Activated T-cell treated with anti-CD3 and anti-CD28 coated beads for 4 hours (primary cell): ENCODE results near the gene IMMP2L.

Source experiments
- DNase-seq: peaks from one replicate; pipeline ENCODE4 v3.0.0-alpha.2; 2020

IMMP2L gene

DNA sequence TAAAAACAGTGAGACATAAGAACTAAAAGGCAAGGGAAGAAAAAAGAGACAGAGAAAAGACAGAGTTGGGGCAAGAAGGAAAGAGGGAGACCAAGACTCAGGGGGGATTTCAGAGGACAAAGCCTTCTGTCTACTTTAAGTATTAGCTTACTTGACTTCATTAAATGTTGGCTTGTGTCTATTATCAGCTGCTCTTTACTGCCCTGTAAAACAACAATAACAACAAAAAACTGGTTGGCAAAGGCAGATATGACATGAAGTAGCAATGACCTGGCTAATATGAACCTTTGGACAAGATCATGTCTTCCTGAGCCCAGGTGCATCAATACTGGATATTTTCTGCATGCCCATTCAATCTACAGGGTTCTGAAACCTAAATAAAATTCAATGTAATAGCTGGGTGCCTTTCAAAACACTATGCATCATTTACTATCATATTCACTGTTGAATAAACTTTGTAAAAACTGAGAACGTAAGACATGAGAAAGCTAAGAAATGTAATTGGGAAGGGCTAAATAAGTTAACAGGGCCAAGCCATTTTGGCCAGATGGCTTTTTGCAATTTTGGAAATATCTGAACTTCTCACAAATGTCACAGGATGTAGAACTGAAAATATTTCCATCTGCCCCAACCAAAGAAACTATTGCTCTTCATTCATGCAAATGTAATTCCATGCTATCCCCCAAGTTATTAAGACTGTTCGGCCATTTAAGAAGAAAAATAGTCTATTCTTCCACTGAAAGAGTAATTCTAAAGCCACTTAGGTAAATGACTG lies 422.0 kb downstream of the IMMP2L start:
- no peak for DNase-seq

DNA sequence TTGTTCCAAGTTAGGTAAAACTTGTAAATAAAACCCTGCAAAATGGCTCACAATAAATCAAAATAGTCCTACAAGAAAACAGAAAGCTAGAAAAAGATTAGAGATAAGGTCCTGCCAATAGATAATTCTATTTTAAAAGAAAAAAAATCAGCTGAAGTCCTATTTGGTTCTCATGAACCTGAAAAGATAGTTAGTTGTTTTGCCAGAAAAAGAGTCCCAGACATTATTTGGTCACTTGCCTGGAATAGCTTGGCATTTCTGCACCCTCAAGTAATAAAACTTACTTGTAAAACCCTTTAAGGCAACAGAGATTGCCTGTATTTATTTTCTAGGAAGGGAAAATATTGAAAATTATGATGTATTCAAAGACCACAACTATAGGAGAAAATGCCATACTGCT lies 423.7 kb downstream of the IMMP2L start:
- DNase-seq: no peak

DNA sequence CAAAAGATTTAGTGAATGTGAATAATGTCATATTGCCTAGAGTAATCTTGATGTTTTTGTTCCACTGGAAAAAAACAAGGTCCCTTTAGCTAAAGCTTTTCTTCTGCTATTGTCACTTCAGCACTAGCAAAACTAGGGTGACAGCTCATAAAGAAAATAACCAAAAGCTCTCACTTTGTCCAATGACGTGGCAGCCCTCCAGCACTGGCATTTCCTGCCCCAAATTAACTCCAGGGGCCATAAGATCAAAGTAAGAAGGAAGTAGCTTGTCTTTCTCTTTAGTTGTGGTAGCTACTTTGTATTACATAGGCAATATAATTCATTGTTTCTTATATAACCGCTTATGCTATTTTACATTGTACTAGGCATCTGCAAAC lies 424.1 kb downstream of the IMMP2L start:
- peak; percentile 19 for DNase-seq

DNA sequence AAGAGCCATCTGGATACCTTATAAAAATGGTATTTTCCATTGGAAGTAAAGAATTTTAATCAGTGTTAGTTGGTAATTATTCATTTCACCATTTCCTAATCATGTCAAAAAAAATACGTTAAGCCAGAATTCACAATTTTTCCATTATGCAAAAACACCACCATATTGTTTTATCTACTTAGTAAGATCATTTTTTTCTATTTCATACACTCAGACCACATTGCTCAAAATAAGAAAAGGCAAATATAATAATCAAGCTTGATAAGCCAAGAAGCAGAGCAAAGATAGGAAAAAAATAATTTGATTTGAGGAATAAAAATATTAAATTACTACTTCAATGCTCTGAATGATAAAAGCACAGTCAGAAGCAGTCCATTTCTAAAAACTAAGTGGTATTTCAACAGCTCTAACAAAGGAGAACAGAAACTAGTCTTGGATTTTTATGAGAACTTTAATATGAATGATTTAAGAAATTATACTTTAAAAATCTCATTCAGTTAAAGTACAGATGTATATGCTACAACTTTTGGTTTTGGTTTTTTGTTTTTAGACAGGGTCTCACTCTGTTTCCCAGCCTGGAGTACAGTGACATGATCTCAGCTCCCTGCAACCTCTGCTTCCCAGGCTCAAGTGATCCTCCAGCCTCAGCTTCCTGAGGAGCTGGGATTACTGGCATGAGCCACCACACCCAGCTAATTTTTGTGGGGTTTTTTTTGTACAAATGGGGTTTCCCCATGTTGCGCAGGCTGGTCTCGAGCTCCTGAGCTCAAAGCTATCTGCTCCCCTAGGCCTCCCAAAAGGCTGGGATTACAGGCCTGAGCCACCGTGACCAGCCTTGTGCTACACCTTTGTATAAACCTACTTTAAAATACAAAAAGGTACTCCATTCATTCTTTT lies 424.7 kb downstream of the IMMP2L start:
- DNase-seq: peak; percentile 4

DNA sequence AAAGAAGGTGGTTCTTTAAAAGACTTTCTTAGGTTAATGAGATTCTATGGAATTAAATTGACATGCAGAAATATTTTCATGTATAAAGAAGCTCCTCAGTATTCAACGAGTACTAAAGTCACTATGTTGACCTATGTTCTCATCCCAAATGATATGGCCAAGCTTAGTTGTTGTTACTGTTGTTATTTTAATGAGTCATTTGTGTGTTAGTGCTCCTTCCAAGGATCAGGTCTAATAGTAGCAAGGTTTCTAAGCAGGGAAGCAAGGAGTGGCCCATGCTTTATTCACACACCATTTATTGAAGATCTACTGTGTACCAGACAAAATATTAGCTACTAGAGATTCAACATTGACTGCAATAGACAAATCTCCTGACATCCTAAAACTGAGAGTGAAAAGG lies 429.5 kb downstream of the IMMP2L start:
- no peak for DNase-seq

DNA sequence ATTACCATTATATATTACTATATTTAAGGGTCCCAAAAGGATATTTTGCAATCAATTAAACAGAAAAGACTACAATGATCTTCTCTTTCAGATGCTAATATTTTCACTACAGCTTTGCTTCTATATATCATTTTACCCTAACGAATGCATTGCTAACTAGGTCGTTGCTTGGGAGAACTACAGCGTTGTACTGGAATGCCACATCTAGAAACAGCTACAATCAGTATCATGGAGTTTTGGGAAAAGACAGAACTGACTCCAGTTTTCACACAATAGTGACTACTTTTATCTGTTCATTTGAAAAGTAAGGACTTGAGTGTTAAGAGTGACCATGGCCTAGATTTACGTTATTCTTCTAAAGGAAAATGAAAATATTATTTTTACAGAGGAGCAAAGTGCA lies 432.9 kb downstream of the IMMP2L start:
- no peak for DNase-seq

DNA sequence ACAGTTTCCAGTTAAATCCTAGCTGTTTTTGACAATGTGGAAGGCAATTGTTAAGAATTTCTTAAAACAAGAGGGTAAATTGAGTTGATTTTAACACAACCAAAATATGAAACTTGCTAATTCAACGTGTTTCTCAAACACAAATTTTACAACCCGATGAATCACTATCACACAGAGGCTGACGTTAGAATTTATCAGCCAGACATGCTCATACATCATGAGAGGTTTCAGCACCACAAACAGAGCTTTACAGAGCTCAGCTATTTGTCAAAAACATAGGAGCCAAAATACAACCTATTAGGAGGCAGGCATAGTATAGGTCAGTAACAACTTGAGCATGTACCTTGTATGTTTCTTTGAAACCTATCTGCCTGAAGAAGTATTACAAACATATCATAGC lies 435.3 kb downstream of the IMMP2L start:
- no peak for DNase-seq

DNA sequence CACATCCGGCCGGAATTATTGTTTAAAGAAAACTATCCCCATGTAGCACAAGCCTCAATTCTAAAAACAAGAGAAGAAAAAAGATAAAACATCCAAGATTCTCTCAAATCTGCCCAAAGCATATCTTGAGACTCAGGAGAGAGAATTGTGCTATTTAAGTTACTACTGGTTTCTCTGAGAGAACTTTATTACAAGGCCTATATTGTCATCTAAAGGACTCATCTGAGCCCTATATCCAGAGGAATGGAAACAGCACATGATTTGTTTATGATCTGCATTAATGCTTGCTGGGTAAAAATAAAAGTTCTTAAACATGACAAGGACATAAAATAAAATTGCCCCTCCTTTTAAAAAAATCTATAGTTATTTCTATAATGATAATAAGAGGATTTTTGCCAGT lies 446.3 kb downstream of the IMMP2L start:
- no peak for DNase-seq

DNA sequence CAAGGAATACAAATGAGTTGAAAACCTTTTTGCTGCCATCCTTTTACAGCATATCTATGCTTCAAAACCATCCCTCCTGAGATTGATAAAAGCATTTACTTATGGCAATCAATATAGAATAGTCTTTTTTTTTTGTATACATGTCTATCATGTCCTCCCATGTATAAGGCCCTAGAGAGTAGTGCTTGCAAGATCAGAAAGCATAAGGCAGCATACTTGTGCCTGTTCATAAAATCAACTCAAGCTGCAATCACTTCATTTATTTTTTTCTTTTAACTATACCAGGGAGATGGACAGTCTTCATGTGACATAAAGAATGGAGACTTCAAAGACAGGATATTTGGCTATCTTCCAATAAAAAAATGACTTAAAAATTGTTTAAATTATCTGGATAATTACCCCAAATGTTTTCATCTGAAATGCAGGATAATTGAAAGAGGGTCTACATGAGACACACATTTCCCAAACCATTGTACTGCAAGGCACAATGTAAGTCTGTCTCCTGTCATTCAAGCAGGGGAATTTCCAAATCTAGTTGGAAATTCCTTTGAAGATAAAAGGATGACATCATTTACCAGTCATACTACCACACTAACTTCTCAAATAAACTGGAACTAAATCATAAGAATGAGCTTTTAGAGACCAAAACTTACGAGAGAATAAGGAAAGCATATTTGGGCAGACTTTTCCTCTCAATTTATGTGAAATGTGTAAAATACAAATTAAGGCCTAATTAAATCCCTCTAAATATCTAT lies 448.9 kb downstream of the IMMP2L start:
- no peak for DNase-seq

DNA sequence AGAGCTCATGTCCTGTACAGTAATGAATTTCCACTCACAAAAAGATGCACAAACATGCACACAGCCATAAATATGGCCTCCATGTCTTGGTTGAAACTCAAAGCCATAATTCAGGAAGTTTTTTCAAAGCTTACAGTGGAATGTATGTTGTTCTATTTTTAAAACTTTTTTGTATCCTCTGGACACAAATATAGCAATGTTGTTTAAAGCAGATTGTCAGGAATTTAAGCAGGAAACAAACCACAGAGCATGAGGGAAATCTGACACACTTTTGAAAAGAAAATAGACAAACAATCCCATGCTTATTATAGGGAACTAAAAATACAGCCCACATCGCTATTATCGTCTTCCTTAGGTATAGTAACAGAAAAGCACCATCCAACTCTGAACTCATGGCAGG lies 449.9 kb downstream of the IMMP2L start:
- DNase-seq: no peak

DNA sequence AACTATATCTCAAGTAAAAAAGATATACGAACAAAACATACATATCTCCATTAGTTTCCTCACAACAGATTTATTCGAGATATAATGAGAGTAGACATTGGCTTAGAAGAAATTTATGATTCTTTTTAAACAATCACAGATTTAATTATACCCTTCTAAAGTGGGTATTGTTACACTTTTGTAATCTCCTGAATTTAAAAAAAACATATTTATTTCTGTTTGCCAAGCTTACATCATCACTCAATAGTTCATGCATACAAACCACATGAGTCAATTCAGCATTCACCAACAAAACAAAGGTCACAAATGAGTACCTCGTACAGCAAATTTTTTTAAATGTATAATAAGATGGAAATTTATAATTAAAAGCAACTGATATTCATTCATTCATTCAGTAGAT lies 453.8 kb downstream of the IMMP2L start:
- DNase-seq: no peak

DNA sequence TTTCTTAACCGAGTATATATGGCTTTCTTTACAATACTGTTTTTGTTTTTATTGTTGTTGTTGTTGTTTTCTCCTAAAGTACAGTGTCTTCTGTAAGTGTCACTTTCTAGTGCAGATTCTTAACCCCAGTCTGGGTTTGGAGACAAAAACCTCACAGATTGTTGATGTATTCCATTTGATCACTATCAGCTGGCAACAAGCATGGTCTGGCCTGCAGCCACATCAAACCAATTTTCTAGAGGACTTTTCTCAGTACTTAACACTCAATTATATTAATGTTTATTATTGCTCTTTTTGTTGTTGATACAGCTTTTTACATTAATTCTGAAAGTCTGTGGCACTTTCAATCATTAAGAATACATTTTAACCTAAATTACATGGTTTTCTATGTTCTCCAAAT lies 454.3 kb downstream of the IMMP2L start:
- DNase-seq: no peak

DNA sequence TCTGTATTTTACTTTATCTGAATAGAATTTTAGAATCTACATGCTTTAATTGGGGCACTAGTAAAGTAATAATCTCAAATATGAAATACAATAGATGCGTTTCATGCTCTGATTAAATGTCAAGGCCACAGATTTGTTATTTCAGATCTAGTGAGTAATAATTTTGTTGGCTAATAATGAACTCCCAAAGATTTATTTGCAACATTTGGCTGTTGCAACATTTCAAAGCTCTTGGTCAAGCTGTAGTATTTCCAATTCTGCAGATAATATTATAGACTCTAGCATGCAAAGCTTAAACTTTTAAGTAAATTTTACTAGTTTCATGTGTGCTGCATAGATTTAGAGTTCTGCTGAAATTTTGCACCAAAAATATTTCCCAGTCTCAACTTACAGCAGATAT lies 454.7 kb downstream of the IMMP2L start:
- DNase-seq: no peak

DNA sequence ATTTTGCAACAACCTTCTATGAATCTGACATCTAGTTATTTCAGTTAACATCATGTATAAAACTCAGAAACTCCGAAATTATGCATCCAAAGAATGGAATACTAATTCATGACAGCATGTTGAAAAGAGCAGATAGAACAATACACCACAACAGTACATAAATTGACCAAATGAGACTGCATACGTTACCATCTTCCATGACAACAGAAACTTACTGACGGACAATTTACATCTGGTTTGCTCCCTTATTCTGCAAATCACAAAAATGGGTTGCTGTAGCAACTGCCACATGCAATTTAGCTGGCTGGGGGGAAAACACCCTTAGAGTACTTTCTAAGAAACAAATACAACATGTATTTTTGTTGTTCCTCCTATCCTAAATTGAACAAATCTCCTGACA lies 457.0 kb downstream of the IMMP2L start:
- no peak for DNase-seq

DNA sequence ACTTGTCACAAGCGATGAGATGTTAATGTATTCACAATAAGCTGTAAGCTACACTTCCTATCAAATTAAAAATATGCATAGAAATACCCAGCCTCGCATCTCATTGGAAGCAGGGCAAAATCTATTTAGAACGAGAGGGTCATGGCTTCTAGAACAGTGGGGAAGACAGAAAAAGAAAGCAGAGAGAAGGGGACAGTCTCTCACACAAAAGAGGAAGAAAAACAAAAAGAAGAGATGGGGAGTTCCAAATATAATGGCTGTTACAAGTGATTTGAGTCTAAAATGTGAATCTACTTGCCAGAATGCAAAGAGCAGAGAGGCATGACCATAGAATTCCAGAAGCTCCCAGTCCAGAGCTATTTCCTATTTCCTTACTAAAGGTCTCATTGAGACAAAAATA lies 457.6 kb downstream of the IMMP2L start:
- no peak for DNase-seq

DNA sequence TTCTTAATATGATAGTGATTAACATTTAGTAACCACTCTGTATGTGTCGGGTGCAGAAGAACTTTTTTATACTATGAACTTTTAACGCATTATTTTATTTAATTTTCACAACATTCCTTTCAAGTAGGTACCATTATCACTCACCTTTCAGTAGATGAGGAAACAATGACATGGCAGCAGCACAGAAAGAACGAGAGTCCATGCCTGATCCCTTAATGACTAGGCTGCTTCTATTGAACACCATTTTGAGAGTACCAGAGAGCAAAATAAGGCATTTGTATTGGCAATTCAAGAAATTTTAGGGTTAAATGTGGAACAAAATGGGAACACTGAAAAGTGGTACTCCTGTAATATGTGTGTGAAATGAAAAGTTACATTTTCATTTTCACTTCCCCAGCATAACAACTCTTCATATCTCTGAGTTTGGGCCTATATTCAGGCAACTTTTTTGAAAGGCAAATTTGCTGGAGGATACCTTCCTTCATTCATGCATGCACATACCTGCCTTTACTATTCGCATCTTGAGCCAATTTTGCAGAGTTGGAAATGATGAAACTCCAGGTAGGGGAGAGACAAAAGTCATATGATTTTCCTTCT lies 458.5 kb downstream of the IMMP2L start:
- DNase-seq: no peak

DNA sequence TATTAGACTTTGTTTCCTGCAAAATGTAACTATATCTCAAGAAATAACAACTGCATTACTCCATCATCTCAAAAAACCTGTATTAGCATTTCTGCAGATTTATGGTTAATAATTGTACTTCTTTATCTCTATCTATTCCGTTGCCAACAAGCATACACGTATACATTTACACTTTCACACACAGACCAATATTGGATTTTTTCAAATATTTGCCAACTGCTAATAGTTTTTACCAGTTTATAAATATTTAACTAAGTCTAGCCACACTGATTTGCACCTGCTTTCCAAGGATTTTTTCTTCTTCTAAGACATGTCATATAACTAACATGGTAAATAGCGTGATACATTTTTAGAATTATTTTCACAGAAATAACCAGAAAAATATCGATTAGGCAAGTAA lies 459.2 kb downstream of the IMMP2L start:
- DNase-seq: no peak

DNA sequence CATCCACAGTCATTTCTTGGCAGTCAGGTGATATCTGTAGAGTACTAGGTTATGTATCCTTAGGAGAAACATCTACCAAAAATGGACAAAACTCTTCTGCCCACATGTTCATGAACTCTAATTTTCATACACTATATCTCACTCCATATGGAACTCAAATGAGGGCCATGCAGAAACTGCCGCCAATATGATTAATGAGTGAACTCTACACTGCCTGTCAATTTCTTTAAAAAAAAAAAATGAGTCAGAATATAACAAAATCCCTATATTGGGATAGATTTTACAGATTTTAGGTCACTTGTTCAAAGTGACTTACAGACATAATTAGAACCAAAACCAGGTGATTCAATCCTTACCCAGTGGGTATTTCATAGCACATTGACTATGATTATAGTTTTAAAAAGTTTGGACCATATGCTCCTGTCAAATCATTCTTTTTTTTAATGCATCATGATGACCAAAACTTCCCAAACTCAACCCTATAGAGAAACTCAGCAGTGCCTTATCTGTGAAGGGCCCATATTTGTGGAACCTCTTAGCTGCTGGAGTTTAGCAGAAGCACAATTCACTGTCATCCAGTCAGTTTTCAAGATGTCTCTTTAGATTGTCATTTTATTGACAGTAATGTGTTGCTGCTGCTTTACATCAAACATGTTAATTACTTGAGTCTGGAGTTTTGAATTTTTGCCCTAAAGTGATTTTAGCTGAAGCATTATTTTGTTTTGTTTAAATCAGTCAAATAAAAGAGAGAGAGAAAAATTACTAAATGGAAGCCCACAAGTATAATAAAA lies 460.2 kb downstream of the IMMP2L start:
- no peak for DNase-seq

DNA sequence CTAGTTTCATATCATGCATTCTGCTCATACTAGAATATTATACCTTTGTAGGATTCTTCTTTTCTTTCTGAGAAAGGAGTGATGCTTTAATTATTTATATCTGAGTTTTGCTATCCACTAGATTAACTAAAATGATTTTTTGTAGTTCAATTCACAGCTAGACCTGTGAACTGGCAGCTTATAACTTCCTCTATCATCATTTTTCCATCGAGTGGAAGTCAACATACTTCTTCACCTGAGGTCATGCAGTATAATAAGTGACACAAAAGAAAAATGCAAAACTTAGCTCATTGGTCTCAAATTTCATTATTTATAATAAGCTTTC lies 463.4 kb downstream of the IMMP2L start:
- no peak for DNase-seq

DNA sequence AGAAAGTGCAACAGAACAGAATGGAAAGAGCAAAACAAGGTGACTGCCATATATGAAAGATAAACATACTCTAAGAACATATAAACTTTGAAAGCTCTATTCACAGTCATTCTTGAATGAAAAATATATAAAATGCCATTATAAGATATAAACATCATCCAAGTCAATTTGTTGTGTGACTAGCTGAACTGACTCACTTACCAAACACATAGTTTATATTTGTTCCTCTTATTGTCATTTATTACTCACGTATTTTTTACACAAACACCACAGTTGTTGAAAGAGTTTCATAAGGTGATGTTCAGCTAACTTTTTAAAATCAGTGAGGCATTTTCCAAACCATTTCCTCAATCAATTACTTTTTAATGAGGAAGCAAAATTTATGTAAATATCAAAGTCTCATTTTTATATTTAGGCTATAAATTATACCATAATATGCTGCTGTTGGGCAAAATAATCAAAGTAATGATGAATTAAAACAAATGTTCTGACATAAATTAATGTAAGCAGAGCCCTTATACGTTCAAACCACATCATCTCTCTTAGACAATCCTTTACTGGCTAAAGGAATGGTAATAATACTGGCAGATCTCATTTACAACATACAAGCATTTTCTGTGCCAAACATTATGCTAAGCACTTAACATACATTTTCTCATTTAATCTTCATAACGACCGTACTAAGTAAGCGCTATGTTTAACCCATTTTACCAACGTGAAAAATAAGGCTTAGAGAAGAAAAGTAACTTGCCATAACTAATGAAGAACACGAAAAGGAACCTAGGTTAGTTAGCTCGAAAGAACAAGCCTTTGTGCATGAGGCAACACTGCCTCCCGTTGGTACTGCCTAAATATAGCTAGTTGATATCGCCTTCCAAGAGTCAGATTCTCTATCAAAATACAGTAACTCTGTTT lies 464.0 kb downstream of the IMMP2L start:
- DNase-seq: peak; percentile 48

DNA sequence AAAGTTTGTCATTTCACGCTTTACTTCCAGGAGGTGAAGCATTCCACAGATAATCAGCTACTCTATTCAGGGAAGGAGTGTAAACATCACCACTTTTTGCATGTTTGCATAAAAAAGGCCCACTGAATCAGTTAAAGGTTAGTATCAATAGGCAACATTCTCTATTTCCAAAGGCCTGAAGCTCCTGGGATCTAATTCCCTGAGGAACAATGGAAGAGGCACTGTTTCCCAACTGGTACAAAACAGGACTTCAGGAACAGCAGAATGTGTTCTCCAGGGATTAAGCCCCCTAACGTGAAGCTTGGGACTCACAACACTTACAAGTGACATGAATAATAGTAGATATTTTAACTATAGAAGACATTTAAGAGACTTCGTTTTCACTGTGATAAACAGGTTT lies 465.3 kb downstream of the IMMP2L start:
- DNase-seq: no peak
